HEK293T (cell line): ENCODE measurements around the gene CCDC86.

Experiments used
- CTCF ChIA-PET: fragments of 350-600 bp; formaldehyde crosslinking; extraction: SDS; loops from one replicate; lab custom pipeline; 2021; ENCODE audit warnings: antibody characterized with exemption, inconsistent platforms; lab: Yijun Ruan, JAX
- POLR2A ChIA-PET: fragments of 350-600 bp; formaldehyde crosslinking; extraction: SDS; loops from one replicate; lab custom pipeline; 2020; ENCODE audit warnings: antibody characterized with exemption, inconsistent platforms; lab: Yijun Ruan, JAX
- DNase-seq: peaks from one replicate; pipeline ENCODE4 v3.0.0; 2012; ENCODE audit warnings: mixed read lengths; ENCODE audit errors: extremely low spot score
- ARNT ChIP-seq: fragments of 450-650 bp; IDR thresholded peaks from 2 replicates; pipeline ENCODE4 v1.6.1; 2017; ENCODE audit warnings: mild to moderate bottlenecking
- BHLHE40 ChIP-seq: fragments of 450-650 bp; IDR thresholded peaks from 2 replicates; pipeline ENCODE4 v1.6.1; 2016; ENCODE audit warnings: mild to moderate bottlenecking, moderate library complexity, borderline replicate concordance
- CTBP1 ChIP-seq: fragments of 450-650 bp; IDR thresholded peaks from 2 replicates; pipeline ENCODE4 v1.6.1; 2016; ENCODE audit warnings: borderline replicate concordance
- ELF4 ChIP-seq: fragments of 450-650 bp; IDR thresholded peaks from 2 replicates; pipeline ENCODE4 v1.6.1; 2017; ENCODE audit warnings: antibody characterized with exemption
- FOXA1 ChIP-seq: fragments of 450-650 bp; IDR thresholded peaks from 2 replicates; pipeline ENCODE4 v1.6.1; 2016; ENCODE audit warnings: mild to moderate bottlenecking
- FOXK2 ChIP-seq: fragments of 450-650 bp; IDR thresholded peaks from 2 replicates; pipeline ENCODE4 v1.6.1; 2016; ENCODE audit warnings: mild to moderate bottlenecking
- FOXM1 ChIP-seq: fragments of 450-650 bp; IDR thresholded peaks from 2 replicates; pipeline ENCODE4 v1.6.1; 2017; ENCODE audit warnings: mild to moderate bottlenecking, borderline replicate concordance
- HDGF ChIP-seq: fragments of 450-650 bp; IDR thresholded peaks from 2 replicates; pipeline ENCODE4 v1.6.1; 2017; ENCODE audit warnings: antibody characterized with exemption, borderline replicate concordance
- L3MBTL2 ChIP-seq: fragments of 450-650 bp; conservative IDR thresholded peaks from 2 replicates; pipeline ENCODE4 v1.6.1; 2016; ENCODE audit warnings: mild to moderate bottlenecking
- LEF1 ChIP-seq: fragments of 450-650 bp; IDR thresholded peaks from 2 replicates; pipeline ENCODE4 v1.6.1; 2017; ENCODE audit warnings: mild to moderate bottlenecking, borderline replicate concordance
- NFRKB ChIP-seq: fragments of 450-650 bp; IDR thresholded peaks from 2 replicates; pipeline ENCODE4 v1.6.1; 2016; ENCODE audit warnings: mild to moderate bottlenecking, moderate library complexity
- SP1 ChIP-seq: fragments of 450-650 bp; IDR thresholded peaks from 2 replicates; pipeline ENCODE4 v1.6.1; 2017
- SUZ12 ChIP-seq: fragments of 450-650 bp; IDR thresholded peaks from 2 replicates; pipeline ENCODE4 v1.6.1; 2016; ENCODE audit warnings: mild to moderate bottlenecking
- TARDBP ChIP-seq: fragments of 450-650 bp; IDR thresholded peaks from 2 replicates; pipeline ENCODE4 v1.6.1; 2016
- ZNF384 ChIP-seq: fragments of 450-650 bp; IDR thresholded peaks from 2 replicates; pipeline ENCODE4 v1.6.1; 2016
- TF ChIP-seq, protein P1 (sequence below): fragments of 450-650 bp; IDR thresholded peaks from 2 replicates; pipeline ENCODE4 v1.6.1; 2016

The CCDC86 gene

DNA sequence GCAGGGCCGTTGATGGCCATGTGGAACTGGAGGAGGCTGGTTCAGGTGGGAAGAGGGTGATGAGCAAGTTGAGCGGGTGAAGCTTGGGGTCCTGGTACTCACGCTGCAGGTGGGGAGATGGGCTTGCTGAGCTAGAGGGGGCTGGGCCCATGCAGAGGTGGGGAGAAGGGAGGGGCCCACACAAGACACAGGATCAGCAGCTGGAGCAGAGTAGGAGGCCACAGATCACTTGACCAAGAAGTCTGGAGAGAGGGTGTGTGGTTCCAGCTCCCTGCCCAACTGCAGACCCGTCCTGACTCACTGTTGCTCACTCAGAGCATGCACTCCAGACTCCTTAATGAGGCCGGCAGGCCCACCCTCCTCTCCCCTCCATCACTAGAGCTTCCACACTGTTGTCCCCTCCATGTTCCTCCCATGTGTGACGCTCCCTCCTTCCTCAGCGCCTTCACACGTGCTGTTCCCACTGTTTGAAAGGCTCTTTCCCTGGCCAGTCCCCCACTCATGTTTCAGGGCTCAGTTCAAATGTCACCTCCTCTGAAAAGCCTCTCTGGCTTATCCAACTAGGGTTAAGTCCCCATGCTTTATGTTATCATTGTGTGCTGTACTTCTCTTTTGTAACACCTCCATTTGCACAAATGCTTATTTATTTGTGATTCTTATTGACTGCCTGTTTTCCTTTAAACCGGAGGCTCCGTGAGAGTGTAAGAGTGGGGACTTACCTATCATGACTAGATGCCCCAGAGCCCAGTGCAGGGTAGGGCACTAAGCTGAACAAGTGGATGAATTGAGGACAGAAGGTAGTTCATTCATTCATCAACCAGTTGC is 2.3 kb downstream of the CCDC86 start:
- TF ChIP-seq ZNF384 (no peak), FOXK2 (no peak), ARNT (no peak), HDGF (no peak), NFRKB (no peak), CTBP1 (no peak), TARDBP (no peak), FOXM1 (no peak), L3MBTL2 (no peak), ELF4 (no peak), SUZ12 (no peak), FOXA1 (no peak), LEF1 (no peak), BHLHE40 (no peak), SP1 (no peak)
- TF ChIP-seq, protein P1, sequence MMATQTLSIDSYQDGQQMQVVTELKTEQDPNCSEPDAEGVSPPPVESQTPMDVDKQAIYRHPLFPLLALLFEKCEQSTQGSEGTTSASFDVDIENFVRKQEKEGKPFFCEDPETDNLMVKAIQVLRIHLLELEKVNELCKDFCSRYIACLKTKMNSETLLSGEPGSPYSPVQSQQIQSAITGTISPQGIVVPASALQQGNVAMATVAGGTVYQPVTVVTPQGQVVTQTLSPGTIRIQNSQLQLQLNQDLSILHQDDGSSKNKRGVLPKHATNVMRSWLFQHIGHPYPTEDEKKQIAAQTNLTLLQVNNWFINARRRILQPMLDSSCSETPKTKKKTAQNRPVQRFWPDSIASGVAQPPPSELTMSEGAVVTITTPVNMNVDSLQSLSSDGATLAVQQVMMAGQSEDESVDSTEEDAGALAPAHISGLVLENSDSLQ: no peak
- CTCF ChIA-PET: no interaction called here
- POLR2A ChIA-PET: no interaction called here
- no peak for DNase-seq

DNA sequence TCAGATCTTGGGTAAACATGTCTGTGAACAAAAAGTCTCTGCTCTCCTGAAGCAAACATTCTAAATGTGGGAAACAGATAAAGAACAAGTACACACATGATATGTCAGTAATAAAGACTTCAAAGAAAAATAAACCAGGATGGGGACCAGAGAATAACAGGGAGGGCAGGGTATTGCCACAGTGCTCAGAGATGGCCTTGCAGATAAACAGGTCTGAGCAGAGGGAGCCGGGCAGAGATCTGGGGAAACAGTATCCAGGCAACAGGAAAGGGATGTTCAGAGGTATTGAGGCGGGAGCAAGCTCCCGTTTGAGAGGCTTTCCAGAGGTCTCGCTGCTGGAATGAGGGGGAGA is 2.9 kb downstream of the CCDC86 start:
- TF ChIP-seq ZNF384 (no peak), ARNT (no peak), BHLHE40 (no peak), SUZ12 (no peak), NFRKB (no peak), LEF1 (no peak), L3MBTL2 (no peak)
- TF ChIP-seq, protein P1: no peak
- no peak for DNase-seq
- CTCF ChIA-PET: no interaction called here
- POLR2A ChIA-PET: no interaction called here

DNA sequence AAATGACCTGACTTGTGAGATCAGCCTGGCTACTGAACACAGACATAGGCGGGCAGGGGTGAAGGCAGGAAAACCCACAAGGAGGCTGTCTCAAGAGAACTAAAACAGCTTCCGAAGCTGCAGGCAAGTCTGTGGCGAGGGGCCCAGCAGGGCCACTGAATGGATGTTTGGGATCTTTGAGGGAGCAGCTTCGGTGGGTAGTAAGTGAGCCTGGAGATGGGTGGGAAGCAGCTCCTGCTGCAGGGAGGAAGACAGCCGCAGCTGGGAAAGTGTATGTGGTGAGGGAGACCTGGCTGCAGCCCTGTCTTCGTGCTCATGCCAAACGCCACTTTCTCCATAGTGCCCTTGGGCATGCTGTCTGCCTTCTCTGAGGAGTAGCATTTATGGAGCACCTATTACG is 3.4 kb downstream of the CCDC86 start:
- DNase-seq: no peak
- ChIA-PET CTCF (no interaction called here), POLR2A (no interaction called here)
- no peak for TF ChIP-seq FOXA1
- no peak for TF ChIP-seq NFRKB
- no peak for TF ChIP-seq HDGF
- no peak for TF ChIP-seq L3MBTL2
- TF ChIP-seq ELF4: no peak
- TF ChIP-seq SUZ12: no peak
- no peak for TF ChIP-seq ARNT
- no peak for TF ChIP-seq FOXK2
- TF ChIP-seq ZNF384: no peak
- TF ChIP-seq, protein P1: no peak

DNA sequence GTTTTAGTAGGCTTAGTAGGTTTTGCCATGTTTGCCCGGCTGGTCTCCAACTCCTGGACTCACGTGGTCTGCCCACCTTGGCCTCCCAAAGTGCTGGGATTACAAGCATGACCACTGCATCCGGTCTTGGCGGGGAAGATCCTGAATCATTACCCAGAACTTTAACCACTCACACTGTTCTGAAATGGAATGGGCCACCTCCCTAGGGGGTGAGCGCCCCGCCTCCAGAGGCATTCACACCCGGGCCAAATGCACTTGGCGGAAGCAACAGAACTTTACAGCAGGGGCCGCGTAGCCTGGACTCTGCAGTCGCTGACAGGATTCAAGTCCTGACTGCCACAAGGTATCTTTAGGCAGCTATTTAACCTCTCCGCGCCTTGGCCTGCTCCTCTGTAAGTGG is 5.4 kb downstream of the CCDC86 start:
- TF ChIP-seq NFRKB (no peak), L3MBTL2 (no peak), FOXK2 (no peak), SUZ12 (no peak), ZNF384 (no peak), ELF4 (no peak), SP1 (no peak)
- CTCF ChIA-PET: no interaction called here
- DNase-seq: no peak
- POLR2A ChIA-PET: no interaction called here

DNA sequence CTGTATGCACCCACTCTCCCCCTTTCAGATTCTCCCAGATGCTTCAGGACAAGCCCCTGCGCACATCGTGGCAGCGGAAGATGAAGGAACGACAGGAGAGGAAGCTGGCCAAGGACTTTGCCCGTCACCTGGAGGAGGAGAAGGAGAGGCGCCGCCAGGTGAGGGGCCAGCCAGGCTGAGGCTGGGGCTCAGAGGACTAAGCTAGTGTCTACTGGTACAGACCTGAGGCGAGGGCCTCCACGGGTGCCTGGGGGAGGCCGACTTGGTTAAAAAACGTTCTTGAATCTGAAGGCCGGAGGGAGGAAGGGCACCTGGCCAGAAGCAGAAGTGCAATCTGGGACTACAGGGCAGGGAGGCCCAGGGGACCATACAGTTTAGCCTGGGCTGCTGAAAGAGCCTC is 6.0 kb downstream of the CCDC86 start:
- CTCF ChIA-PET: no interaction called here
- DNase-seq: no peak
- POLR2A ChIA-PET: no interaction called here
- TF ChIP-seq ARNT (no peak), SP1 (no peak), NFRKB (no peak), TARDBP (no peak), ZNF384 (no peak), FOXK2 (no peak), ELF4 (no peak), SUZ12 (no peak)
- TF ChIP-seq, protein P1: no peak

DNA sequence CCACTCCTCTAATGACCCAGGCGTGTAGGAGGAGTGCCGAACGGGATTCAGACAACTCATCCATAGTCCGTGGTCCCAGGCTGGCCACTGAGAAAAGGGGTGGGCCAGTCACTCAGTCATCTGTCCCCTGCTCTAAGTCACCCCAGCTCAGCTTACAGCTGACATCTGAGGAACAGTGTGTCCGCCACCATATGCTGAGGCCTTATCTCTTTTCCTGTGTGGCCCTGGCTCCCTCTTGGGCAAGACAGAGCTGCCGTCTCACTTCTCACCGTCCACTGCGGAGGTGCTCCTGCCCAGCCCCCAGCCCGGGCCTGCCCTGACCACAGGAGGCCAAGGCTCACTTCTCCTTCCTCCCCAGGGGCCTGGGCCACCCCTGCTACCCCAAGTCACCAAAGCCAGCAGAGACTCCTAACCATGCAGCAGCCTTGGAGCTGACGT is 6.8 kb downstream of the CCDC86 start:
- TF ChIP-seq CTBP1: no peak
- no peak for TF ChIP-seq FOXM1
- no peak for TF ChIP-seq FOXA1
- TF ChIP-seq L3MBTL2: no peak
- no peak for TF ChIP-seq NFRKB
- no peak for TF ChIP-seq FOXK2
- TF ChIP-seq, protein P1: no peak
- no peak for TF ChIP-seq ZNF384
- no peak for TF ChIP-seq HDGF
- TF ChIP-seq SUZ12: no peak
- no peak for TF ChIP-seq ARNT
- TF ChIP-seq LEF1: no peak
- TF ChIP-seq ELF4: no peak
- no peak for TF ChIP-seq SP1
- TF ChIP-seq TARDBP: no peak
- POLR2A ChIA-PET: no interaction called here
- no peak for DNase-seq
- CTCF ChIA-PET: no interaction called here
